Measurements from ENCODE around the gene MAMLD1.

DNA sequence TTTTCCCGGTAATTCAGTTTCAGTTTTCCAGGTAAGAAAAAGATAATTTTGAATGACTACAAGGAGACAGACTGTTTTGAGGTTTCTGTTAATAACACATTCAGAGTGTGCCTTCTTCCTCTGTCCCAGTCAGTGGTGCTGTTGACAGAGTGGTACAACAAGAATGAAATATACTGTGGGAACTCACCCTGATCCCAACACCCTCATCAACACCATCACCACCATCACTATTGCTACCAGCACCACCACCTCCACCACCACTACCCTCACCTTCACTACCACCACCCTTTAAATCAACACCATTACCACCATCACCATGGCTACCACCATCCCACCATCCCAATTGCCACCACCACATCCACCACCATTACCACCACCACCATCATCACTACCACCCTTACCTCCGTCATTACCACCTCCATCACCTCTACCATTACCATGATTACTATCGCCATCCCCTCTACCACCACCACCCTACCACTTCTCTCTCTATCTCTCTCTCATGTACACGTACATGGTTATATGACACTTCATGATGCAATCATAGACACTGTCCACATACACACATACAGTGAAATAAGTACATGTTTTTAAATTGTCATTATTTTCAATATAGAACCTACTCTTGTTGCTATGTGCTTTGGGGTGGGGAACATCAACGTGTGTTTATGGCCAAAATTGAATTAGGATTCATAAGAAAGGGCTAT lies 91.5 kb downstream of the MAMLD1 start:
- no peak for TF ChIP-seq CTCF (conservative IDR thresholded peaks at IDR 0.05)
- no peak for TF ChIP-seq ZFX (IDR thresholded peaks at IDR 0.05)
